Posterior vena cava (tissue), 2 donors: ENCODE results near the gene ZNF292. TPM values are rescaled to one million over a fixed set of nuclear protein-coding genes. Genes with fewer than 3 reads are reported as not detected.
A peak's percentile ranks its signal among the peaks of the same experiment; 100 is the strongest.
"Not testable (repeated sequence)": the region's sequence is repeated elsewhere in the genome, so short reads cannot be mapped to it uniquely, and the experiment has no call there.

Source experiments
- DNase-seq: peaks from one replicate; pipeline ENCODE4 v3.0.0-alpha.2; 2020; ENCODE audit warnings: low spot score
- intact Hi-C, 2 donors: fragments of 100-400 bp; cut with DNase I; formaldehyde crosslinking; loops; one replicate each; pipeline versions ENCODE4 v1.14.1 to v1.14.2; 2022 to 2023
- total RNA-seq, 2 donors: library from RNA; stranded (reverse); fragmentation: NEBNext Ultra II Directional; extraction: Animal tissue kit (Norgen Biotek cat#: 25700); gene quantifications; one replicate each; pipeline ENCODE4 v1.2.1, GENCODE V29; 2021
- donor health status: DM: yes; HTN: yes; CAD: no.
- donor health status: DM: yes; HTN: yes; CAD: no.

ZNF292 gene
- total RNA-seq, 2 donors from 2014 or later: 46.5 to 61.2 TPM

DNA sequence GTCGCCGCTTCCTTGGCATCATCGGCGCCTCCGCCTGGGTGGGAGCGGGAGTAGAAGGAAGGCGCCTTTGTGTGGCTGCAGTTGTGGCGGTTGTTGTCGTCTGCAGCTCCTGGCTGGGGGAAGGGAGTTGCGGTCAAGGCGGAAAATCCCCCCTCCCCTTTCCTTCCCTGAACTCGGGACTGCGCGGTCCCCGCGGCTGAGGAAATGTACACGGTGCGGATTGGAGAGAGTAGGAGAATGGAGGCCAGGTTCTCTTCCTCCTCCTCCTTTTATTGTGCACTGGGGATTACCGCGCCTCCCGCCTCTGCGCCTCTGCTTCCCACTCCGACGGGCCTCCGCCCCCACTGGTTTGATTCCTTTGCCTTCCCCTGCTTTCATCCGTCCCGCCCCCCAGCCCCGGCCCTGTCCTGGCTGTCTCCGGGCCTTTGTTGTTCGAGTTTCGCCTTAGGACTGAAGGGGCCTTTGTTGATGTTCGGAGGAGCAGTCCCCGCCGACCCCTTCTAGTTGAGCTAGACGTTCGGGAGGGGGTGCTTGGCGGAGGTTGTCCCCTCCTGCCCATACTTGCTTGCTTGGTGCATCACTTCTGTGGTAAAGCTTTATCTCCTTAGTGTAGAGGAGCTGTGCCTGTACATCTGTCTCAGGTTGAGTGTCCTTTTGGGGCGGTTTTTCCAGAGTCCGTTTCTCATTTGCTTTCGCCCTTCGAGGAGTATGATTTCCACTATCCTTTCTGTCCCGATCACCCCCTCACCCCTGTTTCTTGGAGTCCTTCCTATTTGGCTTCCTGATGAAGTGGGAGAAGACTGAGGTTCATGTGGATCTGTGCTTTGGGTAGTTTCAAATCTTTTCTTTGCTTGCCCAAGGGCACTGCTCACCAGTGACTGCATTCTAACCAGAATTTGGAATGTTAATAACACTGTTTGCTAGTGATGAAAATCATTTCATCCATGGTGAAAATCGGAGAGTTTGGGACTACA, 764 bp downstream of the ZNF292 start:
- intact Hi-C loops: loop anchor here in 1 of 2 donors (10.0 kb wide), 1 partner anchor 79 kb away; no protein-coding TSS in a partner anchor
- DNase-seq: peak; percentile 85

DNA sequence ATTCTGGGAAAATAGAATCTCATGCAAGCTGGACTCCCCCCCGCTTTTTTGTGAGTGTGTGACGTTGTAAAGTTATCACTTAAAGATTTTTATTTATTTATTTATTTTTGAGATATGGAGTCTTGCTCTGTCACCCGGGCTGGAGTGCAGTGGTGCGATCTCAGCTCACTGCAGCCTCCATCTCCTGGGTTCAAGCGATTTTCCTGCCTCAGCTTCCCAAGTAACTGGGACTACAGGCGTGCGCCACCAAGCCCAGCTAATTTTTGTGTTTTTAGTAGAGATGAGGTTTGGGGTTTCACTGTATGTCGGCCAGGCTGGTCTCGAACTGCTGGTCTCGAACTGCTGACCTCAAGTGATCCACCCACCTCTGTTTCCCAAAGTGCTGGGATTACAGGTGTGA, 2.2 kb downstream of the ZNF292 start:
- intact Hi-C loops: loop anchor here in 1 of 2 donors (10.0 kb wide), 1 partner anchor 77 kb away; no protein-coding TSS in a partner anchor
- DNase-seq: not testable (repeated sequence)

DNA sequence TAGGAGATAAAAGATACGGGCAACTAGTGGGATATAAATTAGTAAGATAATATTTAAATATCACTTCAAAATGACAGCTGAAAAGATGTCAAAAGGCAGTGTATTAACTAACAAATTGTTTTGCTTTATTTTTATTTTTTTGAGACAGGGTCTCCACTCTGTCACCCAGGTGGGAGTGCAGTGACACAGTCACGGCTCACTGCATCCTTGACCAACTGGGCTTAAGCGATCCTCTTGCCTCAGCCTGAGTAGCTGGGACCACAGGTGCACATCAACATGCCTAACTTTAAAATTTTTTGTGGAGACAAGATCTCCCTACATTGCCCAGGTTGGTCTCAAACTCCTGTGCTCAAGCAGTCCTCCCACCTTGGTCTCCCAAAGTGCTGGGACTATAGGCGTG, 5.9 kb downstream of the ZNF292 start:
- no peak for DNase-seq
- intact Hi-C loops: no loop called here

DNA sequence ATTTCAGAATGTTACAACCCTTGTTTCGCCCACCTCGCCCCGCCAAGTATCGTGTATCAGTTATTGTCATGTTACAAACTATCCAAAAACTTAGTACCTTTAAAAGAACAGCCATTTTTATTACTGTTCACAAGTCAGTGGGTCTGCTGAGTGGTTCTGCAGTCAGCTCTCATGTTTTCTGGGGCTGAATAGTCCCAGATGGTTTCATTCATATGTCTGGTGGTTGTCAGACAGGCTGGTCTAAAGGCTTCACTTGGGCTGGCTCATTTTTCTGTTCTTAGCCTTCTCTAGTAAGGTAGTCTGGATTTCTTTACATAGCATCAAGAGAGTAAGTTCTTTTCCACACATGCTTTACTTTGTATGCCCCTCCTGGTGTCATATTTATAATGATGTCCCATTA, 8.6 kb downstream of the ZNF292 start:
- DNase-seq: no peak
- intact Hi-C loops: no loop called here

DNA sequence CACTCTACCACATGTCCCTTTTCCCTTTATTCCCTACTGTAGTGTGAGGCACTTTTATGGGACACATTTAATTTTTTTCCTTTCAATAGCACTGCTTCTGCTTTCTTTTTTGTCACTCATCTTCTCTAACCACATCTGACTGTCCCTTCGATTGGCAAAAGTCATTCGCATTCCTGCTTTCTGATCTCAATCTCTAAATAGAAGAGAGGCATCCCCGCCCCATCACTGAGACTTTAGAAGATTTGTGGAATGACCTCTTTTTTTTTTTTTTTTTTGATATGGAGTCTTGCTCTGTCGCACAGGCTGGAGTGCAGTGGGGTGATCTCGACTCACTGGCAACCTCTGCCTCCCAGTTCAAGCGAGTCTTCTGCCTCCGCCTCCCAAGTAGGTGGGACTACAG, 9.1 kb downstream of the ZNF292 start:
- no peak for DNase-seq
- intact Hi-C loops: no loop called here

DNA sequence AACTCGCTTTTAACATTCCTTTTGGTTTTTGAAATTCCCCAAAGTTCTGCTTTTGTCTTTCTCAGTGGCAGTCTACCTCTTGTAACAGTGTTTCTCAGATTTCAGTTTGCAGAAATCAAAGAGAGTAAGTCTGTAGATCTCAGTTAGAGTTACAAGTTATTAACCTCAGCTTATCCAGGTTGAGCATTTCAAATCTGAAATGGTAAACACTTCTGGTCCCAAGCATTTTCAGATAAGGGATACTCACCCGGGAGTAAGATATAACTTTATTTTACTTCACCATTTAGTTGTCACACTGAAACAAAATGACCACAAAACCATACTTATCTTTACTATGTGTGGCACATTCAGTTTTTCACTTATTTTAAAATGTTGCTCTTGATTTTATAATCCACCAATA, 9.8 kb downstream of the ZNF292 start:
- intact Hi-C loops: no loop called here
- DNase-seq: no peak

DNA sequence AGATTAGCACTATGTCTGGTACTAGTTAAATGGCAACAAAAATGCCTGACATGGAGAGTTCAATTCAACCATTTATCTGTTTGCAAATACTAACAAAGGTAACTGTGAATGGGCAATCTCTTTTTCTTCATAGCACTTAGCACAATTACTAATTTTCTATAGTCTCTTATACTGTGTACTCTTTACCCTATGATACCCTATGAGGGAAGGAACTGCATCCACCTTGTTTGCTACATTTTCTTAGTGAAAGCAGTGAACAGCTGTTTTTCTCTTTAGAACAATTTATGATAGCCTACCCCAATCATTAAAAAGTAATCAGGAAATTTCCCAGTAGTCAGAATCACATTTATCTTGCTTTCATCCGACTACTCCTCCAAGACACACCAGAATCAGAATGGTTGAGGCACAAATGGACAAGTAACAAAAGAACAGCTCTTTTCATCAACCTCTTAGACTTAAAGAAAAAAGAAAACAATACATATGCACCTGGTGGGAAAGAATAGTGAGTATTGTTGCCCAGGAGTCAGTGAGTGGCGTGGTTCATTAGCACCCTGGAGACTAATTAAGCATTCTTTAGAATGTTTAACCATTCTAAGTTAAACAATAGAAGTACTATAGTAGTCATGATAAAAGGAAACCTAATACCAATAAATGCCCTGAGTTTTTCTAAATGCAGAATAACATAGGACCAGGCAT, 16.7 kb downstream of the ZNF292 start:
- intact Hi-C loops: no loop called here
- no peak for DNase-seq

DNA sequence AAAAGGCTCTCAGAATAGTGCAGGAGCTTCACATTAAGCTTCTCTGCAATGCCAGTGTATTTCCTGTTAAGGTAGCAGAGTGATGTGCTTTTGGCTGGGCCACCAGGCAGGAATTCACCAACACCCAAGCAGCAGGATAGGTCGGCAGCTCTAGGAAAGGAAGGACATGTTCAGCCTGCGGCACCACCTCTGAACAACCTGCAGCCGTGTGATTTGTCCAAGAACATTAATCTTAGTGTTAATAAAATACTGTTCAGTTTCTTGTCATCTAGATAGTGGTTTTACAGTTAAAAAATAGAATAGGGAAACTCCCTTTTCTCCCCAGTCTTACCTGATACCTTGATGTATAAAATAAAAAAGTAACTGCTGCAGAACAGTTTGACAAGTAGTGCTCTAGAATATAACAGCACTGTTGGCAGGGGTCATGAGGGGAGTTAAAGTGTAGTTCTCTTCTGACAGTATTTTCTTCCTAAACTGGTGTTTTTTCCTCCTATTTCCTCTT, 18.8 kb downstream of the ZNF292 start:
- DNase-seq: no peak
- intact Hi-C loops: no loop called here

DNA sequence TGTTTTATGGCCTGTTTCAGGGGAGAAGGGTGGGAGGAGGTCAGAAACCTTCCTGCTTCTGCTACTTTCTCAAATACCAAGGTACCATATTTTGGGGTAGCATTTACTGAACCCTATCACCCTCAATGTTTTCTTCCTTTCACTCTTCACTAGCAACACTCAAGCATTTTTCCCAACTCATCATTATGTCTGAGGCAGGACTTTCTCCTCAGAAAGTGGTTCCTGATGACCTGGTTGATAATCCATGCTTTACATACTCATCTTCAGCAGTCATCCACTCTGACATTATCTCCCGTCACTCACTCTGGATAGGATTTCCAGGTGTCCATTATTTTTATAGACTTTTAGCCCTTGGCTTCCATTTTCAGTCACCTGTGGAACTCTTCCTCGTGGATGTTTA, 21.1 kb downstream of the ZNF292 start:
- intact Hi-C loops: no loop called here
- DNase-seq: no peak

DNA sequence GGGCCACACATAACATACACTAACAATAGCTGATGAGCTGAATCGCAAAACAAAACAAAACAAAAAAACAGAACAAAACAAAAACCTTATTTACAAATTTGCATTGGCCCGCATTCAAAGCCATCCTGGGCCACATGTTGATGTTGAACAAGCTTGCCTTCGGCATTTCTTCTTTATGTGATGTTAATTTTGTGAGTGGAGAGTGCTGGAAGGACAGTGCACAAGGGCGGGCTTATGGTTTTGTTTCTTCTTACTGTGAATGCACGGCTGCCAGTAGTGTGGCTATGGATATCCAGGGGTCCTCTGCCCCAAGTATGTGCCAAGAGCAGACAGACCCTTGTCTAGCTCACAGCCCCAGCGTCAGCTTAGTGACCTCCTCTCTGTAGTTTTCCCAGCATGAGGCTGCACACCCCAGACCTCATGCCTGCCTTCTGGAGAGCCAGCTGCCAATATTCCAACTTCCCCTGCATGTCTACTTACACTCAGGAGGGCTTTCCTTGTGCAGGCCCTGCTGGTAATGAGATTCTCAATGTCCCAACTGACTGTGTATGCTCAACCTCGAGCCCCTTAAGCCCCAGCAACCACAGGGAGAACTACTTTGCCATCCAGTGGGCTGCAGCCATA, 24.9 kb downstream of the ZNF292 start:
- intact Hi-C loops: no loop called here
- no peak for DNase-seq

DNA sequence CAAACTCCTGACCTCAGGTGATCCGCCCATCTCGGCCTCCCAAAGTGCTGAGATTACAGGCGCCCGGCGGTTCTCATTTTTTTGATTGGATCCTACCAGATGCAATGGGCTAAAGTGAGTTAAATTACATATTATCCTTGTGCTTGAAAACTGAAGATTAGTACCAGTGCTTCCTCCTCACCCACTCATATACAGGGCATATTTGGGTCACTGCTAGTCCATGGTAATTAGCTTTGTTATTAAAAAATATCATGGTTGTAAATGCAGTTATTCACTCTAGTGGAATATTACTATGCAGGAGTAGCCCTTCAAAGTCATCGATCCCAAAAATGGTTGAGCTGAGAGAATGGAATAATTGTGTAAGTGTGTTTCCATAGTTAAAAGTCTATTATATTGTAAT, 26.5 kb downstream of the ZNF292 start:
- intact Hi-C loops: no loop called here
- no peak for DNase-seq

DNA sequence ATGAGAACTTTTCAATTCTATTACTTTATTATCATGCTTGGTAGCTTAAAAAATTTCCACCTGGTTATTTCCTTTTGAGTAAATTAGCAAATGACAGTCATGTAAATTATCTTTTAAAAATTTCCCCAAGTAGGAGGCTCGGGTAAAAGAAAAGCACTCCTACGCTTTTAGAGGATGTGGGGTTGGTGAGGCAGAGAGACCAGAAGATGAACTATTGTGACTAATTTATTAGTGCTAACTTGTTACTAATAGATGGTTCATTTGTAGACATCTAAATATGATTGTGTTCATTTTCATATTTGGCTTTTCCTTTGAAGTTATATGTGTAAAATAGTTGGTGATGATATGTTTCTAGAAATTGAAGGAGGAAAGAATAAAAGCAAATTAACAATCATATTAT, 27.0 kb downstream of the ZNF292 start:
- DNase-seq: no peak
- intact Hi-C loops: no loop called here

DNA sequence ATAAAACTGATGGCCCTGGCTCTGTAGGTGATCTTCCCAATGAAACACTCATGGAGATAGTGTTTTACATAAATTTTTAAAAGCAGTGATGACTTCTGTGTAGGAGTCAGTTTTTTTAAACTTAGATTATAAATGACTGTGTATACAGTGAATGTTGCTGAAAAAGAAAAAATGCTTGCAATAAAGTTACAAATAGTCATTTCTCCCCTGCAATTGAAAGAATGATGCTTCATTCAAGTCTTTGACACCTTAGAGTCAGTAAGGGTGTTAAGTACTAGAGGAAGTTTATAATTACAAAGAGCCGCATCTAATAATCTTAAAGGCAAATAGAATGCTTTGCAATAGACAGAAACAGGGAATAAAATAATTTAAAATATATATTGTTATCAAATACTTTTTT, 27.6 kb downstream of the ZNF292 start:
- intact Hi-C loops: no loop called here
- DNase-seq: no peak

DNA sequence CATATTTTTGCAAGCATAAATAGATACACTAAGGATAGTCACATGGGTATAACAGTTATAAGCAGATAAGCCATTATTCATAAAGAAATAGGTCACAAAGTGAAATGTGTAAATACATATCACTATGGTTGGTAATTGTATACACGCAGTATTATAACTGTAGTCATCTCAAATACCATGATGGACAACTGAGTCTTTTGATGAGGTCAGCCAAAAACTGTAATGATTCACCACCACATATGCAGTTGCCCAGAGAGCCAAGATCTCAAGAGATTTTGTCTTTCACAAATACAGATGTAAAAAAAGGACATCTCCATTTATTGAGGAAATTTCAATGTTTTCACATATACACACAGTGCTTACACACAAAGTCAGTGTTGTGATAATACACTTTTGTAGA, 28.3 kb downstream of the ZNF292 start:
- intact Hi-C loops: no loop called here

DNA sequence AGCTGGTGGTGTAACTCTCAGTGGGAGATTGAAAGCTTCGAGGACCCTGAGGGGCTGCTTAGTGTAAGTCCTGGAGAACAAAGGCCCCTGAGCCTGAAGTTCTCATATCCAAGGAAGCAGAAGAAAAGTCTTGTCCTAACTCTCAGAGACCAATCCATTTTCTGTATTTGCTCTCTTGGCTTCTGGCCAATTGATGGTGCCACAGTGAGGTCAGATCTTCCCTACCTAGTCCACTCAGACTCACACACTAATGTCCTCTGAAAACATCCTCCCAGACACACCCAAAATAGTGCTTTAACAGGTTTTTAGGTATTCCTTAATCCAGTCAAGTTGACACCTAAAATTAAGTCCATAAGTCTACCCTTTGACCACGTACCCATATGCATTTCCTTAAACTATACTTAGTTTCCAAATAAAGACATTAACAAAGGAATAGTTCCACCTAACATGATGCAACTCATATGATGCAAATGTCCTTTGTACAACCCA, 29.4 kb downstream of the ZNF292 start:
- intact Hi-C loops: no loop called here
- DNase-seq: no peak

More for the DNA sequence above, 28.3 kb downstream of the ZNF292 start:
- DNase-seq: no peak

DNA sequence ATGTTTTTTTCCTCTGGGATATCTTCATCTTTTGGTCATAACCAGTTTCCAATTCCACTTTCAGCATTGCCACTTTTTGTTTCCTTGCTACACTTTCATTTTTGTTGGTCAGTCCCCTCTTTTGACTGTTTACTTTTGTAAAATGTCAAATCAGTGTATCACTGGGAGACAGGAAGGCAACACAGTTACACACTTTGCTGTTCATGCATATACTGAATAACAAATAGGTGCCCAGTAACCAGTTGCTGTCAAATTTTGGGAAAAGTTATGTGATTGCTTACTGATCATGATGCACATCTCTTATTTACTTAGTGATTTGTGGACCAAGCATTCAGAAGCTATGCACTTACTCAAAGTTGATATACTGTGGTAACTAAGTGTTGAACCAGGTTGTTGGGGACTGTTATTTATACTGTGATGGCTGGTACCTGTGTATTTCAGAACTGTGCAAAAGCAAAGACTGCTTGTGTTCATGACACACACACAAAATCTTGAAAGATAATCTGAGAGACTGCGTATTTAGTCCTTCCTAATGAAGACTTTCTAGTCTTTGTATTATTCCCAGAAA, 41.0 kb downstream of the ZNF292 start:
- intact Hi-C loops: no loop called here
- no peak for DNase-seq

DNA sequence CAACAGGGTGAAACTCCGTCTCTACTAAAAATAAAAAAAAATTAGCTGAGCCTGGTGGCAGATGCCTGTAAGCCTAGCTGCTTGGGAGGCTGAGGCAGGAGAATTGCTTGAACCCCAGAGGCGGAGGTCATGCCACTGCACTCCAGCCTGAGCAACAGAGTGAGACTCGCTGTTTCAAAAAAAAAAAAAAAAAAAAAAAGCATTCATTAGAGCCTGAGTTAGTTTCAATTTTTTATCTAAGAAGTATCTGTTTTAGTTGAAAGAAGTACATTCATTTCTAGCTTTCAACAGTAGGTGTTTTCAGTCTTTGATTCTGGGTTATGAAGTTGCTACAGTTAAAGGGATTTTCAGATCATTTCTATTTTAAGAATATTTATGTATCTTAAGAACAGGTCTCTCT, 42.2 kb downstream of the ZNF292 start:
- intact Hi-C loops: no loop called here
- no peak for DNase-seq

DNA sequence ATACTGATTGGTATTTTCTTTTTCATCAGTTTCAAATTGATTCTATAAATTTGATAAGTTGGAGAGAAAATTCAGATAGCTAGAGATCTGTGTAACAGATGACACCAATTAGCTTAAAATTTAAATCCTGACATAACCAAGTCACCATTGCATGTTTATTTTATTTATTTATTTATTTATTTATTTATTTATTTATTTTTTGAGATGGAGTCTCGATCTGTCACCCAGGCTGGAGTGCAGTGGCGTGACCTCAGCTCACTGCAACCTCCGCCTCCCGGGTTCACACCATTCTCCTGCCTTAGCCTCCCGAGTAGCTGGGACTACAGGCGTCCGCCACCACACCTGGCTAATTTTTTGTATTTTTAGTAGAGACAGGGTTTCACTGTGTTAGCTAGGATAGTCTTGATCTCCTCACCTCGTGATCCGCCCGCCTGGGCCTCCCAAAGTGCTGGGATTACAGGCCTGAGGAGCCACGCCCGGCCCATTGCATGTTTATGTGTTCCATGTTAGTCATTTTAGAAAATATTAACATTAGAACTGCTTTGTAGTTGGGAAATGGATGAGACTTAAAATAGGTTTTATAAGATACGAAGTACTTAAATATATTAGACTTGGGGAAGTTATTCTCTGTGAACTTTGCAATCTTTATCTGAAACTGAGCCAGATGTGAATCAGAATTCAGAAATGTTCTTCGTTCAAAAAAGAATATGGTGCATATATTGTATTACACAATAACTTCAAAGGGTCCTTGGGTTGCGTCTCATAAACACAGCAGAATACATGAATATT, 42.9 kb downstream of the ZNF292 start:
- intact Hi-C loops, DNase-seq: not testable (repeated sequence)

DNA sequence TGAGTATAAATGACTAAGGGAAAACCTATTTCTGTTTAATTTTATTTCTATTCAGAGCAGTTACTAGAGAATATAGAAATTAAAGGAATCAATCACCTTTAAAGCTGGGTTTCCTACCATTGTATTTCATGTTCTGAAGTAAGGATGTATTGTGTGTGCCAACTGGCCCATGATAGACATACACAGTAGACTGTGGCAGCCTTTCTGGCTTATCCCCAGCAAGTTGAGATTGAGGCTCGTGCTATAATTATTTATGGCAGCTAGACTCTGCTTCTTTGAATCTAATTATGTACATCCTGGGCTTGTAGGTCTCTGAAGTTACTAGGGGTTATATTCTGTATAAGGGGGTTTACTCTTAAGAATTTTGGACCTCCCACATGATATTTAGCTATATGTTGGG, 44.4 kb downstream of the ZNF292 start:
- no peak for DNase-seq
- intact Hi-C loops: no loop called here
